ENCODE data around the gene TBC1D30. TPM values are rescaled to one million over a fixed set of nuclear protein-coding genes. Genes with fewer than 3 reads are reported as not detected.

Gene TBC1D30
- total RNA-seq, 3 donors from 2014 or later (not counting 1 experiment from before 2014, with no cell fraction given) = 2.8 to 5.8 (median 4.7) TPM

GRCh38 chr12:64833928-64834327 is 9.5 kb downstream of the TBC1D30 start:
- DNase-seq (no peak), ATAC-seq (no peak)
- Mint-ChIP-seq H3K36me3 (no peaks in the 10 kb centered on the region), H3K27me3 (ENCODE audit: low read depth in 2 of 2) (peaks cover 5 to 12% of the 10 kb centered on the region in 2 donors), H3K9me3 (no peaks in the 10 kb centered on the region), H3K4me3 (no peak overlapping the region), H3K27ac (no peak overlapping the region), H3K4me1 (no peaks in the 10 kb centered on the region)
- Histone ChIP-seq H3K27me3 (ENCODE audit: control insufficient read depth, insufficient read depth, low read length) (no peaks in the 10 kb centered on the region), H3K36me3 (ENCODE audit: control insufficient read depth, insufficient read depth, low read length) (no peaks in the 10 kb centered on the region), H3K27ac (ENCODE audit: low read length) (no peak overlapping the region), H3K9me3 (ENCODE audit: control insufficient read depth, insufficient read depth, low read length) (no peaks in the 10 kb centered on the region), H3K4me1 (ENCODE audit: control insufficient read depth, insufficient read depth, low read length) (no peaks in the 10 kb centered on the region), H3K4me3 (ENCODE audit: low read length) (no peak overlapping the region)
- TF ChIP-seq CTCF (IDR thresholded peaks at IDR 0.05) = no peak
- intact Hi-C loops (cut with micrococcal nuclease) = no loop called here
- WGBS (ENCODE audit: insufficient coverage) = 80% methylated on average over 3 of the region's 3 CpGs

- H3K27me3 ChIP-seq (ENCODE audit: control insufficient read depth, insufficient read depth, low read length) = no peaks in the 10 kb centered on the region
- no peak for ATAC-seq
Observed at GRCh38 chr12:64835901-64836300, 11.5 kb downstream of the TBC1D30 start.

GRCh38 chr12:64836856-64837255 is 12.4 kb downstream of the TBC1D30 start:
- 94% methylated on average over 3 of the region's 3 CpGs for WGBS (ENCODE audit: insufficient coverage)

More at GRCh38 chr12:64835901-64836300, 11.5 kb downstream of the TBC1D30 start:
- Mint-ChIP-seq H3K36me3 (peaks cover 4% of the 10 kb centered on the region), H3K4me1 (no peaks in the 10 kb centered on the region), H3K9me3 (no peaks in the 10 kb centered on the region), H3K27ac (no peak overlapping the region), H3K27me3 (ENCODE audit: low read depth in 2 of 2) (peaks cover 0 to 7% of the 10 kb centered on the region in 2 donors), H3K4me3 (no peak overlapping the region)
- no peak for DNase-seq
- no peak overlapping the region for H3K27ac ChIP-seq (ENCODE audit: low read length)
- intact Hi-C loops (cut with micrococcal nuclease) = no loop called here
- H3K36me3 ChIP-seq (ENCODE audit: control insufficient read depth, insufficient read depth, low read length) = no peaks in the 10 kb centered on the region
- H3K9me3 ChIP-seq (ENCODE audit: control insufficient read depth, insufficient read depth, low read length) = no peaks in the 10 kb centered on the region
- H3K4me3 ChIP-seq (ENCODE audit: low read length) = no peak overlapping the region
- H3K4me1 ChIP-seq (ENCODE audit: control insufficient read depth, insufficient read depth, low read length) = no peaks in the 10 kb centered on the region
- no peak for TF ChIP-seq CTCF (IDR thresholded peaks at IDR 0.05)
- WGBS (ENCODE audit: insufficient coverage) = 93% methylated on average over 4 of the region's 4 CpGs

More at GRCh38 chr12:64836856-64837255, 12.4 kb downstream of the TBC1D30 start:
- Mint-ChIP-seq H3K27ac (no peak overlapping the region), H3K4me1 (no peaks in the 10 kb centered on the region), H3K9me3 (no peaks in the 10 kb centered on the region), H3K36me3 (peaks cover 4% of the 10 kb centered on the region), H3K27me3 (ENCODE audit: low read depth in 2 of 2) (peaks cover 0 to 7% of the 10 kb centered on the region in 2 donors), H3K4me3 (no peak overlapping the region)
- Histone ChIP-seq H3K27ac (ENCODE audit: low read length) (no peak overlapping the region), H3K9me3 (ENCODE audit: control insufficient read depth, insufficient read depth, low read length) (no peaks in the 10 kb centered on the region), H3K36me3 (ENCODE audit: control insufficient read depth, insufficient read depth, low read length) (no peaks in the 10 kb centered on the region), H3K4me3 (ENCODE audit: low read length) (no peak overlapping the region), H3K4me1 (ENCODE audit: control insufficient read depth, insufficient read depth, low read length) (no peaks in the 10 kb centered on the region), H3K27me3 (ENCODE audit: control insufficient read depth, insufficient read depth, low read length) (no peaks in the 10 kb centered on the region)
- ATAC-seq (no peak), DNase-seq (no peak)
- TF ChIP-seq CTCF (IDR thresholded peaks at IDR 0.05) = no peak
- intact Hi-C loops (cut with micrococcal nuclease) = no loop called here
